Gastrocnemius medialis (tissue), 4 donors: ENCODE data around the gene NEO1. TPM values are rescaled to one million over a fixed set of nuclear protein-coding genes. Genes with fewer than 3 reads are reported as not detected.

Source experiments
- ATAC-seq, 2 donors: fragments of 150-250 bp; one replicate each; pipeline ENCODE4 v1.9.1; 2016
- DNase-seq, 2 donors: peaks; one replicate each; pipeline ENCODE4 v3.0.0-alpha.2; 2019
- H3K27ac ChIP-seq, 4 donors: fragments of 200-600 bp; sonication (generic); 1 replicate in 1 of 4; 2 replicates in 3 of 4; pipeline ENCODE4 v1.5.1; 2016 to 2018; ENCODE audit warnings: mild to moderate bottlenecking in 2 of 4, moderate library complexity in 1 of 4
- H3K27me3 ChIP-seq, 3 donors: fragments of 200-600 bp; sonication (generic) in 2 of 3; 1 replicate in 1 of 3; 2 replicates in 2 of 3; pipeline versions ENCODE4 v1.5.1 to v1.6.0; 2016 to 2019; ENCODE audit warnings: mild to moderate bottlenecking in 1 of 3, moderate library complexity in 1 of 3
- H3K36me3 ChIP-seq, 2 donors: fragments of 200-600 bp; sonication (generic) in 1 of 2; one replicate each; pipeline ENCODE4 v1.5.1; 2017 to 2018
- H3K4me1 ChIP-seq, 2 donors: fragments of 200-600 bp; sonication (generic) in 1 of 2; one replicate each; pipeline ENCODE4 v1.5.1; 2016 to 2017; ENCODE audit warnings: mild to moderate bottlenecking in 2 of 2
- H3K4me3 ChIP-seq, 4 donors: fragments of 200-600 bp; sonication (generic) in 3 of 4; 1 replicate in 1 of 4; 2 replicates in 3 of 4; pipeline ENCODE4 v1.5.1; 2016 to 2019; ENCODE audit warnings: mild to moderate bottlenecking in 2 of 4
- H3K9me3 ChIP-seq, 3 donors: fragments of 200-600 bp; sonication (generic) in 2 of 3; 1 replicate in 1 of 3; 2 replicates in 2 of 3; pipeline ENCODE4 v1.5.1; 2016 to 2019
- CTCF ChIP-seq, 5 experiments: fragments of 450-650 bp in 3 of 5; fragments of 200-600 bp in 2 of 5; sonication (generic) in 2 of 5; IDR thresholded peaks in 4 of 5; conservative IDR thresholded peaks in 1 of 5; 1 replicate in 4 of 5; 2 replicates in 1 of 5; pipeline ENCODE4 v1.5.1; 2016 to 2019; ENCODE audit warnings: antibody characterized with exemption in 5 of 5, mild to moderate bottlenecking in 3 of 5, moderate library complexity in 3 of 5
- POLR2A ChIP-seq, 2 donors: fragments of 450-650 bp; IDR thresholded peaks; one replicate each; pipeline ENCODE4 v1.6.1; 2017; ENCODE audit warnings: antibody characterized with exemption in 2 of 2, mild to moderate bottlenecking in 2 of 2, moderate library complexity in 2 of 2
- in situ Hi-C, 4 donors: fragments of 200-750 bp; cut with MboI; loops; one replicate each; pipeline versions ENCODE4 v1.15.0 to v1.8.0; 2017; ENCODE audit warnings: low sequenced_read_pairs in 4 of 4
- intact Hi-C: fragments of 100-400 bp; cut with DNase I; formaldehyde crosslinking; loops from one replicate; pipeline ENCODE4 v1.15.1; 2023; ENCODE audit warnings: low total_unique reads
- total RNA-seq, 4 donors: library from RNA; depleted of rRNA; stranded (reverse); fragments of >200 nt; gene quantifications; one replicate each; pipeline versions ENCODE4 v1.1.0 to v1.2.3, GENCODE V29; 2016

Gene NEO1
- total RNA-seq, 4 donors from 2014 or later, result 13.8 to 32.0 (median 20.3) TPM

GRCh38 chr15:73048624-73049295 is 3.5 kb upstream of the NEO1 start:
- H3K36me3 ChIP-seq, result no peaks in the 10 kb centered on the region
- no peaks in the 10 kb centered on the region for H3K9me3 ChIP-seq
- intact Hi-C loops, result no loop called here
- ATAC-seq, result no peak
- no peaks in the 10 kb centered on the region for H3K27me3 ChIP-seq
- no peak for DNase-seq
- H3K4me1 ChIP-seq, result peaks cover 0 to 9% of the 10 kb centered on the region in 2 donors
- TF ChIP-seq POLR2A (IDR thresholded peaks at IDR 0.05) (no peak), CTCF (IDR thresholded peaks at IDR 0.05 in 4 of 5, conservative IDR thresholded peaks at IDR 0.05 in 1 of 5) (no peak)
- H3K27ac ChIP-seq, result no peak overlapping the region
- in situ Hi-C loops, result no loop called here
- H3K4me3 ChIP-seq, result no peak overlapping the region

- Histone ChIP-seq H3K27me3 (no peaks in the 10 kb centered on the region), H3K9me3 (no peaks in the 10 kb centered on the region), H3K4me3 (no peak overlapping the region), H3K36me3 (no peaks in the 10 kb centered on the region), H3K27ac (peak overlapping the region; percentile 98 to 99 (median 98)), H3K4me1 (peaks cover 6 to 19% of the 10 kb centered on the region in 2 donors)
- intact Hi-C loops, result loop anchor here (5.0 kb wide), 1 partner anchor 52 kb away; no protein-coding TSS in a partner anchor
- in situ Hi-C loops, result no loop called here
- ATAC-seq (no peak), DNase-seq (no peak)
- TF ChIP-seq CTCF (IDR thresholded peaks at IDR 0.05 in 4 of 5, conservative IDR thresholded peaks at IDR 0.05 in 1 of 5), result no peak
- TF ChIP-seq POLR2A (IDR thresholded peaks at IDR 0.05), result no peak
Observed at GRCh38 chr15:73049564-73050215, 2.6 kb upstream of the NEO1 start.

- in situ Hi-C loops, result no loop called here
- intact Hi-C loops, result loop anchor here (1.0 to 5.0 kb wide), 2 partner anchors 53 to 254 kb away; no protein-coding TSS in a partner anchor
- Histone ChIP-seq H3K4me1 (peaks cover 10 to 29% of the 10 kb centered on the region in 2 donors), H3K27ac (peak overlapping the region; percentile 98 to 99 (median 98)), H3K27me3 (no peaks in the 10 kb centered on the region), H3K36me3 (no peaks in the 10 kb centered on the region), H3K9me3 (no peaks in the 10 kb centered on the region), H3K4me3 (peak overlapping the region; percentile 93 to 99 (median 97))
- no peak for DNase-seq
- ATAC-seq, result no peak
- no peak for TF ChIP-seq POLR2A (IDR thresholded peaks at IDR 0.05)
- TF ChIP-seq CTCF (IDR thresholded peaks at IDR 0.05 in 4 of 5, conservative IDR thresholded peaks at IDR 0.05 in 1 of 5), result no peak
Observed at GRCh38 chr15:73050561-73051295, 1.5 kb upstream of the NEO1 start.

- in situ Hi-C loops, result no loop called here
- no peaks in the 10 kb centered on the region for H3K27me3 ChIP-seq
- peak; percentile 49 to 51 for ATAC-seq
Observed at GRCh38 chr15:73051391-73051806, 864 bp upstream of the NEO1 start.

More at GRCh38 chr15:73051391-73051806, 864 bp upstream of the NEO1 start:
- no peaks in the 10 kb centered on the region for H3K36me3 ChIP-seq
- DNase-seq, result peak; percentile 44 to 78
- TF ChIP-seq CTCF (IDR thresholded peaks at IDR 0.05 in 4 of 5, conservative IDR thresholded peaks at IDR 0.05 in 1 of 5) (no peak), POLR2A (IDR thresholded peaks at IDR 0.05) (no peak)
- H3K9me3 ChIP-seq, result no peaks in the 10 kb centered on the region
- H3K4me1 ChIP-seq, result peaks cover 16 to 36% of the 10 kb centered on the region in 2 donors
- peak overlapping the region; percentile 98 to 99 (median 98) for H3K27ac ChIP-seq
- intact Hi-C loops, result loop anchor here (1.0 to 5.0 kb wide), 2 partner anchors 54 to 255 kb away; no protein-coding TSS in a partner anchor
- H3K4me3 ChIP-seq, result peak overlapping the region; percentile 93 to 99 (median 97)
